Stimulated activated CD4-positive, alpha-beta T cell treated with anti-CD3 and anti-CD28 coated beads, Interleukin-2, amount 100 ng/mL, for 4 hours (primary cell): ENCODE measurements around the gene RPGRIP1L.
A peak's percentile ranks its signal among the peaks of the same experiment; 100 is the strongest.

Source experiments
- DNase-seq: peaks from one replicate; pipeline ENCODE4 v3.0.0-alpha.2; 2020; ENCODE audit warnings: low read depth

Gene RPGRIP1L

GRCh38 chr16:53703590-53704444, at the start of gene RPGRIP1L, which contains the start of gene FTO:
RPGRIP1L (minus strand) TSS chr16:53703859; CDS start chr16:53700723, 3,136 bp downstream.
FTO (plus strand) TSS chr16:53704156.
- DNase-seq: peak; percentile 90

DNA sequence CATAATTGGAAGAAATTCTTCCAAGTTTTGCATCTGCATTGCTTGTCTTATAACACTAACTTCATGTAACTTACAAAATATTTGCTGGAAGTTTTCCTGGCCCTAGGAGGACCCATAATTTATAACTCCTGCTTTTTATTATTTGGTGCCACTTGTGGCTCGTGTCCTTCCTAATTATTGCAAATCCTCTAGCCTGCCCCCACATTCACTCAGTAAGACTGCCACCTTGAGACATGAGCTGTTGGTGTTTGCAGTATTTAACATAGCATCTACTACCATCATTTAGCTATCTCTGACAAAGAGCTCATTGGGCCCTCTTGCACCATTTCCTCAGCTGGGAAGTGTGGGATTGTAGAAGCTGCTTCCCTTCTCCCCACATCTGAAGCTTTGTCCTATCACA, 49.8 kb upstream of the RPGRIP1L start:
- no peak for DNase-seq

DNA sequence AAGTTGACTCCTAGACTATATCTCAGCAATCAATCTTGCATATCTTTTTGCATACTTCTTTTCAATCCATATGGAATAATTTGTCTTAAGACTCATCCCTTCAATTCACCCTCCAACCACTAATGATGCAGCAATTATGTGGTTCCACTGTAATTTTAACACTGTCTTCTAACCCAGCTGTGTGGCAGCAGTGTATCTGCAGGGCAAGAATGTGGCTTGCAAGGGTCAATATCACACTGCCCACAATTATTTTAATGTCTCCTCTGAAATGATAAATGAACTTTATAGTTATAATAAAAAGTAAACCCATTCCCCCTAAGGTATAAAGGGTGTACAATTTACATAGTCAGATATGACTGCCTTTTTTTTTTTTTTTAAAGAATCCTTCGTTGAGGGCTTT, 48.9 kb upstream of the RPGRIP1L start:
- DNase-seq: no peak

DNA sequence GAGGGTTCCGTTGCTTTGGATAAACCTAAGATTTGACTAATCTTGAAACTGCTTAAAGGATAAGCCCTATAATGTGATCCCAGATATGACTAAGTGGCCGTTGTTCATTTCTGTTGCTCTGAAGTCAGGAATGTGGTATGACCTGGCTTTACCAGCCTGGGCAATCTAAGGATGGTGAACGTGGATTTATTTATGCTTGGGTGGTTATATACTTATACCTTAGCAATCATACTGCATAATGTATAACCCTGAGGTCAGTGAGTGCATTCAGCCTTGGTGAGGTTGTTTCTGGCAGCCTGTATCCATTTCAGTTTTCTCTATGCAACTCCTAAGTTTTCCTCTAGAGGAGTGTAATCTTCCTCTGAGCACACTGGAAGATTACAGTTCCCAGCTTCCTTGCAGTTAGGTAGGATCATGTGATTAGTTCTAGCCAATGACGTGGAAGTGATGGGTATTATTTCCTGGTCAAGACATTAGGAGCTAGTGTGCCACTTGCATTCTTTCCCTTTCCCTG, 42.2 kb upstream of the RPGRIP1L start:
- DNase-seq: no peak

DNA sequence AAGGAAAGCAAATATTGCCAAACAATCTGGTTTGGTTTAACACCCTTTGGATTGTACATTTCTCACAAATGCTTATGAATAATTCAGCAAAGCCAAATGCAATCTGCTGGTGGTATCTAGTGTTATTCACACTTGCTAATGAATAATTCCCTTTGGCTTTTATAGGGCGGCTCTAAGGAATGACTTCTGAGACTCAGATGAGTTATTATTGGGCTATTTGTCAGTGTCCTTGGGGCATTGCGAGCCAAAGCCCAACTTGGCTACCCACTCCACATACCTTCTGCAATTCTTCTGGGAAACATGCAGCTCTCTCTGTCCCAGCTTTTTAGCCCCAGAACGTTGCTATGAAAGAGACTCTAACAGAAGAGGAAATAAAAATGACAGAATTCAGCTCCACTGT, 41.4 kb upstream of the RPGRIP1L start:
- no peak for DNase-seq

- peak; percentile 30 for DNase-seq
These were observed 40.8 kb upstream of the RPGRIP1L start for GRCh38 chr16:53744449-53744848.

DNA sequence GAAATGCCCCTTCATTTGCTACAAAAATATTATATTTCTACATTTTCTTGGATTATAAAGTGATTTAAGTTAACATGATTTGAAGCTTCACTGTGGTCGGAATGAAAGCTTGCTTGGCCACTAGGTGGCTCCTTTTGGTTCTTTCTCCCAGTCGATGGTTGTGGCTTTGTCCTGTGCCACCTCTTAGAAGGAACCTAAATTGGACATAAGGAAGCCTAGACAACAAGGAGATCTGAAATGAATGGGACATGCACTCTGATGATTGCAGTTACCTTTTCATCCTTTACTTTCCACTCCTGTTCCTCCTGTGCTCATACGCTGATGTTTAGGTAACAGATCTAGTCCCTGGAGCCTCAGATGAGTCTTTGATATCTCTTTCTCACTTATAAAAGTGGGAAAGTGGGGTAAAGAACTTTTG, 39.5 kb upstream of the RPGRIP1L start:
- no peak for DNase-seq

GRCh38 chr16:53741546-53741945, 37.9 kb upstream of the RPGRIP1L start:
- no peak for DNase-seq

GRCh38 chr16:53740933-53741531, 37.4 kb upstream of the RPGRIP1L start:
- DNase-seq: no peak

- no peak for DNase-seq
These were observed 36.8 kb upstream of the RPGRIP1L start for GRCh38 chr16:53740476-53740875.

DNA sequence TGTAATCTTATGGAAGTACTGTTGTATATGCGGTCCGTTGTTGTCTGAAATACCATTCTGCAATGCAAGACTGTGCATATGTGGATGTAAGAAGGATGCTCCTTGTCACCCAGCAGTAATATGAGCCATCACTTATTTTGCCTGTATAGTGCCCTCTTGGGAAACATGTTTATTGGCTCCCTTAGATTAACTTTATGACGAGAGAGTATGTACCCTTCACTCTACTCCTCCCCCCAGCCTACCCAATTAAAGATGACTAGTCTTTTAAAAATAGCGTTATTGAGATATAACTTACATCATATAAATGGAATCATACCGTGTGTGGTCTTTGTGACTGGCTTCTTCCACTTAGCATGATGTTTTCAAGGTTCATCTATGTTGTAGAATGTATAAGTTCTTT, 33.9 kb upstream of the RPGRIP1L start:
- DNase-seq: no peak

DNA sequence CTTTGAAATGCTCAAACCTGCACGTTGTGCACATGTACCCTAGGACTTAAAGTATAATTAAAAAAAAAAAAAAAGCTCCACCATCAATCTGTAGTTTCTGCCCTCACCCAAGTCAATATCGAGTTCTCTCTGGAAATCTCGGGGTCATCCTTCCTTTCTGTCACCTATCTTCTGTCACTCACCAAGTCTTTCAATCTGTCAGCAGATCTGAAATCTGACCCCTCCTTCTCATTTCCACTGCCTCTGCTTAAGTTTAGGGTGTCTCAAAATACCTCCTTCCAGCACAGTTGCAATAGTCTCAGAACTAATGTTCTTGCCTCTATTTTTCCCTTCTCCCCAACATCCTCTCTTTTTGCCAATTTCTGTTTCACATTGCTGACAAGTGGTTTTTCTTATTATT, 32.6 kb upstream of the RPGRIP1L start:
- no peak for DNase-seq

- DNase-seq: no peak
These were observed 31.2 kb upstream of the RPGRIP1L start for GRCh38 chr16:53734908-53735307.

- no peak for DNase-seq
These were observed 28.8 kb upstream of the RPGRIP1L start for GRCh38 chr16:53732296-53732929.

DNA sequence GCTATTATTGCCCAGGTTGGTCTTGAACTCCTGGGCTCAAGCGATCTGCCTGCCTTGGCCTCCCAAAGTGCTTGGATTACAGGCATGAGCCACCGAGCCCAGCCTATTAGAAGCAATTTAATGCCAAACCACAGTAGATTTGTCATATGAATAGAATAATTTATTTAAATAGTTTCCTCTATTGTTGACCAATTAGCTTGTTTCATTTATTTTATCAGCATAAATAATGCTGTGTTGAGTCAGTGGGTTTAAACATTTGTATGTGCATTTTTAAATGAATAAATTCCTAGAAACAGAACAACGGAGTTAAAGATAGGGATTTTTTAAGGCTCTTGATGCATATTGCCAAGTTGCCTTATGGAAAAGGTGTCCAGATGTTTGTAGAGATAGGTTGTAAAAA, 27.0 kb upstream of the RPGRIP1L start:
- DNase-seq: no peak

DNA sequence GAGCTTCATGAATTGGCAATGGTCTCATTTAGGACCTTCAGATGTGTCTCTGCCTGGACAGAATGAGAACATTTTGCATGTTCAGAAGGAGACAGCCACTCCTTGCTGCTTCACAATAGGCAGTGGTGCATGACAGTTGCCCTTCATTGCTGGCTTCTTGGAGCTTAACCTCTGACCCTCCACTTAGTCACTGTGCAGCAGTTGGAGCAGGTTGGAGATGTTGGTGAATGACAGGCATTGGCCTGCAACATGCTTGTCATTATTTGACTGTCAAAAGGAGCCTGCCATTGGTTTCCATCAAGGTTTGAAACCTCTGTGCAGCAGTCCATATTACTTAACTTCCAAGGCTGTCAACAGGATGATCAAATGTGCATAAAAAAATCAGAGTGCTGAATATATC, 23.0 kb upstream of the RPGRIP1L start:
- no peak for DNase-seq

- no peak for DNase-seq
These were observed 17.4 kb upstream of the RPGRIP1L start for GRCh38 chr16:53721017-53721416.

DNA sequence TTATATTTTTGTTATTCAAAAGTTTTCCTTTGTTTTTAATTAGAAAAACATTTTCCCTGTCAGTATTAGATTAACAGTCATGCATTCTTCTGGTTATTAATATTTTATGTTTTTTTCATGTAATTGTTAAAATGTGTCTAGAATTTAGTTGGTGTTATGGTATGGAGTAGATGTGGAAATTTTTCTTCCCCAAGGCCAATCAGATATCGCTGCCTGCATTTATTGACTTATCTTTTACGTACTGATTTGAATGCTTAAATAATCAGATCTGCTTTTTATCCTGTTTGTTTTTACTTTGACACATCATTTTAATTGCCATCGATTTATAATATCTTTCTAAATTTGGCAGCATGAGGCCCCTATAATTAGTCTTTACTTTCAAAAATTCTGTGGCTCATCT, 13.9 kb upstream of the RPGRIP1L start:
- DNase-seq: no peak

DNA sequence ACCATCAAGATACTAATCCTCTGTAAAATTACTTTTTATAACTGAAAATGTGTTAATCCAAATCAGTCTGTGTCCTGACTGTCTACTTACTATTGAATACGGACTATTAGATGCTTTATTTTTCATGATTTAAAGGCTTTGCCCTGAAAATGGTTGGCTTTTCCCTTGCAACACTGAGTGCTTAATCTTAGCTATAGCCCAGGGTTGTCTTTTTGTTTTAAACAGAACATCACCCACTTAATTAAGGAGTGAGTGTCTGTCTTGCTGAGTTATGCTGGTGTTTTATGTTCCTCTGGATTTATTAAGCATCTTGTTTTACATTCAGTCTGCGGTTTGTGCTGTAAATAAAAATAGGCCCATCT, 11.3 kb upstream of the RPGRIP1L start:
- DNase-seq: no peak

DNA sequence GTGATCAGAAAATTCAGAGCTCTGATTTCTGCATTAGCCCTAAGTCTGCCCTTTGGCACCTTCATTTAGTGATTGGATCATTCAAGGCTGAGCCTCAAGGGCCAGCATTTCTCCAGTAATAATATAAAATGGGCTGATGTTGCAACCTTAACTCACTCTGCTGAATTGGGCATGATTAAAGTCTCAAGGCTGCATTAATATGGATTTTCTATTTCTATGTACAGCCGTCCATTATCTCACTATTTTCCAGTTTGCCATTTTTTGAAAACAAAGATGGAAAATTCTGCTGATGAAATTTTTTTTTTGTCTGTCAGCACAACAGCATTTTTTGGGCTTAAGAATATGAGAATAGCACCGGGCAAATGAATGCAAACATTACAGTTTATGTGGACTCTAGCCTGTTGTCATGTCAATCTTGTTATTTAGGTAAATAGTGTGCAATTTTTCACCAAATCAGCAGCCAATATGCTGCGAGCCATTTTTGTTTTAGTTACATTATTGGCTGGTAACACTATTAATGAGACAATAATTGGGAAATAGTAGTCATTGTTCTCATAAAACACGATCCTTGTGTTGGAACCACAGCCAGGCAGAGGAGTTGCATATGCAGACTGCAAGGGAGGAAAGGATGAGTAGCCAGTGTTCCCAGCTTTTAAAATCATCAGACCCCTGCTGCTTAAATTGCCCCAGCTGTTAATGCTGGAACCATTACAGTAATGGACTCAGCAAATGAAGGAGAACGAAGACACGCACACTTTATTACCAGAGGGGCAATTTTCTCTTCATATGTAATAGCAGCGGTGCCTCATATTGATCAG, 10.8 kb upstream of the RPGRIP1L start:
- no peak for DNase-seq

DNA sequence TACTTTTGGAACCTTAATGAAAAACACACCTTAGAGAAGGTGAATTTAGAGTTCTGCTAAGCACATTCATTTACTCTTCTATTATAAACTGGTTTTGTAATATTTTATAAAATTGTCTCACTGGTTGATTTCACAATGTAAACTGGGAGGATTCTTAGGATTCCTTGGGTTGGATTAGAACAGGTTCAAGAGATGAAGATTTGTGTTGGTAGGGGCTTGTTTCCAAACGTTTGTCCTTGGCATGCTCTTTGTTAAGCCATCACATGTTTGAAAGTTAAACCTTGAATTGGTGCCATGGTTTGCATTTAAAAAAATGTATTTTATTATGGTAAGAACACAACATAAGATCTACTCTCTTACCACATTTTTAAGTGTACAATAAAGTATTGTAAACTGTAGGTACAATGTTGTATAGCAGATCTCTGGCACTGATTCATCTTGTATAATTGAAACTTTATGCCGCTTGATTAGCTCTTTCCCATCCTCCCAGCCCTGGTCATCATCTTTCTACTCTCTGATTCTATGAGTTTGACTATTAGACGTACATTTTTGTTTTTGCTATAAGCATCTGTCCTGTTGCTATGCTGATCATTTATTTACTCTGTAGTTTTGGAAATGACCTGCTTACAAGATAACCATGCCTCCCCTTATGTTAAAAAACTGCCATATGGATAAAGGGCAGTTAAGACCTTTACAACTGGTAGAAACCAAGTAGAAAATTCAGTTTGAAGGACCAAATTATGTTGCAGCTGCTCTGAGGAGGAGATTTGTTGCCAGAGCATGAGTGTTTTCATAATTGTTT, 9.9 kb upstream of the RPGRIP1L start:
- DNase-seq: no peak
